CD14-positive monocyte (primary cell): Measurements from ENCODE around the gene CWC25. TPM values are rescaled to one million over a fixed set of nuclear protein-coding genes. Genes with fewer than 3 reads are reported as not detected.

ENCODE experiments used
- DNase-seq, 3 donors: peaks; one replicate each; pipeline ENCODE4 v3.0.0-alpha.2; 2011 to 2022
- H2AFZ ChIP-seq: 2 replicates; pipeline ENCODE4 v1.6.0; 2012; ENCODE audit warnings: mild to moderate bottlenecking, low read depth, low read length, inconsistent platforms; ENCODE audit not compliant: insufficient read depth, poor library complexity, severe bottlenecking
- H3K27ac ChIP-seq, 2 donors: 1 replicate in 1 of 2; 2 replicates in 1 of 2; pipeline ENCODE4 v1.5.1; 2012 to 2013; ENCODE audit warnings: low read length in 2 of 2, control low read depth in 1 of 2, inconsistent platforms in 1 of 2, low read depth in 1 of 2, mild to moderate bottlenecking in 1 of 2
- H3K27me3 ChIP-seq, 2 donors: one replicate each; pipeline versions ENCODE4 v1.6.0 to v1.6.1; 2011 to 2013; ENCODE audit warnings: low read length in 2 of 2; ENCODE audit not compliant: control insufficient read depth in 2 of 2, insufficient read depth in 2 of 2
- H3K36me3 ChIP-seq, 2 donors: replicated peaks in 1 of 2; 1 replicate in 1 of 2; 2 replicates in 1 of 2; pipeline versions ENCODE4 v1.5.1 to v1.6.1; 2012 to 2013; ENCODE audit warnings: low read length in 2 of 2, control low read depth in 1 of 2, inconsistent platforms in 1 of 2, mild to moderate bottlenecking in 1 of 2; ENCODE audit not compliant: insufficient read depth in 2 of 2, control insufficient read depth in 1 of 2
- H3K4me1 ChIP-seq, 2 donors: 1 replicate in 1 of 2; 2 replicates in 1 of 2; pipeline versions ENCODE4 v1.5.1 to v1.6.1; 2012 to 2013; ENCODE audit warnings: low read length in 2 of 2, control low read depth in 1 of 2, inconsistent platforms in 1 of 2, mild to moderate bottlenecking in 1 of 2, moderate library complexity in 1 of 2; ENCODE audit not compliant: insufficient read depth in 2 of 2, control insufficient read depth in 1 of 2
- H3K4me2 ChIP-seq: replicated peaks from 2 replicates; pipeline ENCODE3; 2012; ENCODE audit warnings: low read length, moderate library complexity, mild to moderate bottlenecking; ENCODE audit not compliant: poor library complexity, severe bottlenecking; ENCODE audit errors: extremely low read depth
- H3K4me3 ChIP-seq, 3 experiments: fragments of 200-600 bp in 1 of 3; sonication (generic) in 1 of 3; replicated peaks in 1 of 3; 1 replicate in 2 of 3; 2 replicates in 1 of 3; pipeline ENCODE4 v1.5.1; 2011 to 2013; ENCODE audit warnings: low read length in 3 of 3, mild to moderate bottlenecking in 3 of 3, control low read depth in 2 of 3, low read depth in 2 of 3, inconsistent platforms in 1 of 3, moderate library complexity in 1 of 3
- H3K79me2 ChIP-seq: 2 replicates; pipeline ENCODE4 v1.6.0; 2012; ENCODE audit warnings: mild to moderate bottlenecking, control low read depth, inconsistent platforms, low read length, moderate library complexity; ENCODE audit not compliant: insufficient read depth
- H3K9ac ChIP-seq: 2 replicates; pipeline ENCODE4 v1.6.0; 2017; ENCODE audit warnings: low read length, mild to moderate bottlenecking; ENCODE audit not compliant: insufficient read depth, poor library complexity, severe bottlenecking
- H3K9me3 ChIP-seq, 2 donors: replicated peaks in 1 of 2; 1 replicate in 1 of 2; 2 replicates in 1 of 2; pipeline versions ENCODE4 v1.5.1 to v1.6.1; 2012 to 2013; ENCODE audit warnings: low read length in 2 of 2, control low read depth in 1 of 2; ENCODE audit not compliant: control insufficient read depth in 1 of 2, insufficient read depth in 1 of 2
- H4K20me1 ChIP-seq: 2 replicates; pipeline ENCODE4 v1.6.0; 2012; ENCODE audit warnings: mild to moderate bottlenecking, low read length, control low read depth, moderate library complexity; ENCODE audit not compliant: insufficient read depth
- H3K27ac Mint-ChIP-seq, 7 donors: one replicate each; pipeline ENCODE4 v1.8.0; 2020; ENCODE audit warnings: mild to moderate bottlenecking in 7 of 7, mixed read lengths in 7 of 7, moderate library complexity in 6 of 7, inconsistent platforms in 2 of 7
- H3K27me3 Mint-ChIP-seq, 3 donors: one replicate each; pipeline ENCODE4 v1.8.0; 2021 to 2022; ENCODE audit warnings: low read depth in 3 of 3, mild to moderate bottlenecking in 3 of 3, mixed read lengths in 3 of 3, moderate library complexity in 3 of 3, inconsistent platforms in 1 of 3
- H3K36me3 Mint-ChIP-seq, 2 donors: one replicate each; pipeline ENCODE4 v1.8.0; 2020; ENCODE audit warnings: mixed read lengths in 2 of 2, inconsistent platforms in 1 of 2, mild to moderate bottlenecking in 1 of 2
- H3K4me1 Mint-ChIP-seq: one replicate; pipeline ENCODE4 v1.8.0; 2020; ENCODE audit warnings: mild to moderate bottlenecking, mixed read lengths
- H3K4me3 Mint-ChIP-seq, 2 donors: one replicate each; pipeline ENCODE4 v1.8.0; 2020; ENCODE audit warnings: mild to moderate bottlenecking in 2 of 2, mixed read lengths in 2 of 2, moderate library complexity in 1 of 2
- H3K9me3 Mint-ChIP-seq, 7 donors: one replicate each; pipeline ENCODE4 v1.8.0; 2020 to 2022; ENCODE audit warnings: mixed read lengths in 7 of 7, mild to moderate bottlenecking in 6 of 7, moderate library complexity in 6 of 7, inconsistent platforms in 2 of 7
- CTCF ChIP-seq: fragments of 200-600 bp; IDR thresholded peaks from one replicate; pipeline ENCODE4 v1.8.0; 2022; ENCODE audit warnings: antibody characterized with exemption, mild to moderate bottlenecking
- WGBS: methylation state at CpG from one replicate; pipeline ENCODE4 v1.1.5; 2013; ENCODE audit warnings: missing lambda C conversion rate; ENCODE audit not compliant: insufficient coverage; 5-methylcytosine and 5-hydroxymethylcytosine counted together
- intact Hi-C, 2 donors: fragments of 100-400 bp; cut with micrococcal nuclease; formaldehyde crosslinking; loops; one replicate each; pipeline versions ENCODE4 v1.15.0 to v1.15.1; 2023
- polyA plus RNA-seq, 3 donors: library from polyadenylated mRNA; depleted of rRNA in 1 of 3; unstranded in 2 of 3; stranded (reverse) in 1 of 3; fragments of 300-500 nt in 2 of 3; fragments of >200 nt in 1 of 3; fragmentation: Illumina TruSeq in 2 of 3; gene quantifications; 1 replicate in 2 of 3; 2 replicates in 1 of 3; pipeline ENCODE4 v1.2.3, GENCODE V29; 2012 to 2021

CWC25 gene
- polyA plus RNA-seq, 3 donors, result 7.5 to 63.2 (median 8.4) TPM

GRCh38 chr17:38853292-38854219, 28.4 kb upstream of the CWC25 start, which contains the start of gene RPL23:
Gene RPL23, minus strand, starts transcription at chr17:38853721. Its CDS starts 11 bp downstream, at chr17:38853710.
- peaks cover 0 to 4% (median 0%) of the 10 kb centered on the region in 7 donors for H3K9me3 Mint-ChIP-seq
- 0% methylated on average over 24 of the region's 48 CpGs for WGBS
- Histone ChIP-seq H3K36me3 (peaks cover 38 to 40% of the 10 kb centered on the region in 2 donors), H3K4me2 (peak within 1 kb of the TSS; percentile 95), H2AFZ (peak within 1 kb of the TSS; percentile 72), H3K9me3 (no peaks in the 10 kb centered on the region), H3K79me2 (peaks cover 44% of the 10 kb centered on the region), H3K27ac (peak within 1 kb of the TSS; percentile 90 to 94), H3K4me3 (peak within 1 kb of the TSS; percentile 87 to 95 (median 90)), H4K20me1 (peaks cover 46% of the 10 kb centered on the region), H3K4me1 (peaks cover 42 to 51% of the 10 kb centered on the region in 2 donors), H3K27me3 (no peaks in the 10 kb centered on the region), H3K9ac (peak within 1 kb of the TSS; percentile 83)
- DNase-seq, result peak; percentile 98
- H3K27me3 Mint-ChIP-seq, result peaks cover 0 to 4% (median 2%) of the 10 kb centered on the region in 3 donors
- intact Hi-C loops, result loop anchor here (1.0 to 10.0 kb wide), 3 partner anchors 15 to 51 kb away; partner anchors contain the start of gene CWC25 (in 1 of the 2)
- peak within 1 kb of the TSS; percentile 98 to 99 (median 99) for H3K27ac Mint-ChIP-seq
- peaks cover 40 to 43% of the 10 kb centered on the region in 2 donors for H3K36me3 Mint-ChIP-seq
- peak within 1 kb of the TSS; percentile 91 to 96 for H3K4me3 Mint-ChIP-seq
- H3K4me1 Mint-ChIP-seq, result peaks cover 46% of the 10 kb centered on the region
- TF ChIP-seq CTCF, result no peak

GRCh38 chr17:38852771-38853291, 27.7 kb upstream of the CWC25 start:
- peaks cover 0 to 2% (median under 1%) of the 10 kb centered on the region in 3 donors for H3K27me3 Mint-ChIP-seq
- Histone ChIP-seq H3K4me1 (peaks cover 36 to 43% of the 10 kb centered on the region in 2 donors), H3K27ac (peak overlapping the region; percentile 90 to 94), H3K4me2 (peak overlapping the region; percentile 95), H3K79me2 (peaks cover 44% of the 10 kb centered on the region), H3K9ac (peak overlapping the region; percentile 83), H4K20me1 (peaks cover 53% of the 10 kb centered on the region), H3K9me3 (no peaks in the 10 kb centered on the region), H3K36me3 (peaks cover 46 to 47% of the 10 kb centered on the region in 2 donors), H2AFZ (peak overlapping the region; percentile 72), H3K4me3 (peak overlapping the region; percentile 87 to 95 (median 90)), H3K27me3 (no peaks in the 10 kb centered on the region)
- no peak for DNase-seq
- H3K27ac Mint-ChIP-seq, result peak overlapping the region; percentile 98 to 99 (median 99)
- TF ChIP-seq CTCF, result no peak
- peaks cover 0 to 4% (median 0%) of the 10 kb centered on the region in 7 donors for H3K9me3 Mint-ChIP-seq
- H3K4me3 Mint-ChIP-seq, result peak overlapping the region; percentile 91 to 96
- peaks cover 46 to 51% of the 10 kb centered on the region in 2 donors for H3K36me3 Mint-ChIP-seq
- intact Hi-C loops, result loop anchor here in 1 of 2 donors (1.0 to 10.0 kb wide), 3 partner anchors 16 to 52 kb away; partner anchors contain the start of gene CWC25
- 0% methylated on average over 9 of the region's 19 CpGs for WGBS
- peaks cover 41% of the 10 kb centered on the region for H3K4me1 Mint-ChIP-seq
